Ureter (tissue), 1 donor: ENCODE data around the gene PPP1R13L. TPM values are rescaled to one million over a fixed set of nuclear protein-coding genes. Genes with fewer than 3 reads are reported as not detected.

Experiments
- DNase-seq: peaks from one replicate; pipeline ENCODE4 v3.0.0-alpha.2; 2020; ENCODE audit warnings: low spot score
- total RNA-seq: library from RNA; stranded (reverse); gene quantifications from one replicate; pipeline ENCODE4 v1.2.4, GENCODE V29; 2023
- donor health status: DM: yes; HTN: yes; CAD: no.

Gene PPP1R13L, protein sequence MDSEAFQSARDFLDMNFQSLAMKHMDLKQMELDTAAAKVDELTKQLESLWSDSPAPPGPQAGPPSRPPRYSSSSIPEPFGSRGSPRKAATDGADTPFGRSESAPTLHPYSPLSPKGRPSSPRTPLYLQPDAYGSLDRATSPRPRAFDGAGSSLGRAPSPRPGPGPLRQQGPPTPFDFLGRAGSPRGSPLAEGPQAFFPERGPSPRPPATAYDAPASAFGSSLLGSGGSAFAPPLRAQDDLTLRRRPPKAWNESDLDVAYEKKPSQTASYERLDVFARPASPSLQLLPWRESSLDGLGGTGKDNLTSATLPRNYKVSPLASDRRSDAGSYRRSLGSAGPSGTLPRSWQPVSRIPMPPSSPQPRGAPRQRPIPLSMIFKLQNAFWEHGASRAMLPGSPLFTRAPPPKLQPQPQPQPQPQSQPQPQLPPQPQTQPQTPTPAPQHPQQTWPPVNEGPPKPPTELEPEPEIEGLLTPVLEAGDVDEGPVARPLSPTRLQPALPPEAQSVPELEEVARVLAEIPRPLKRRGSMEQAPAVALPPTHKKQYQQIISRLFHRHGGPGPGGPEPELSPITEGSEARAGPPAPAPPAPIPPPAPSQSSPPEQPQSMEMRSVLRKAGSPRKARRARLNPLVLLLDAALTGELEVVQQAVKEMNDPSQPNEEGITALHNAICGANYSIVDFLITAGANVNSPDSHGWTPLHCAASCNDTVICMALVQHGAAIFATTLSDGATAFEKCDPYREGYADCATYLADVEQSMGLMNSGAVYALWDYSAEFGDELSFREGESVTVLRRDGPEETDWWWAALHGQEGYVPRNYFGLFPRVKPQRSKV
- total RNA-seq = 108 TPM

DNA sequence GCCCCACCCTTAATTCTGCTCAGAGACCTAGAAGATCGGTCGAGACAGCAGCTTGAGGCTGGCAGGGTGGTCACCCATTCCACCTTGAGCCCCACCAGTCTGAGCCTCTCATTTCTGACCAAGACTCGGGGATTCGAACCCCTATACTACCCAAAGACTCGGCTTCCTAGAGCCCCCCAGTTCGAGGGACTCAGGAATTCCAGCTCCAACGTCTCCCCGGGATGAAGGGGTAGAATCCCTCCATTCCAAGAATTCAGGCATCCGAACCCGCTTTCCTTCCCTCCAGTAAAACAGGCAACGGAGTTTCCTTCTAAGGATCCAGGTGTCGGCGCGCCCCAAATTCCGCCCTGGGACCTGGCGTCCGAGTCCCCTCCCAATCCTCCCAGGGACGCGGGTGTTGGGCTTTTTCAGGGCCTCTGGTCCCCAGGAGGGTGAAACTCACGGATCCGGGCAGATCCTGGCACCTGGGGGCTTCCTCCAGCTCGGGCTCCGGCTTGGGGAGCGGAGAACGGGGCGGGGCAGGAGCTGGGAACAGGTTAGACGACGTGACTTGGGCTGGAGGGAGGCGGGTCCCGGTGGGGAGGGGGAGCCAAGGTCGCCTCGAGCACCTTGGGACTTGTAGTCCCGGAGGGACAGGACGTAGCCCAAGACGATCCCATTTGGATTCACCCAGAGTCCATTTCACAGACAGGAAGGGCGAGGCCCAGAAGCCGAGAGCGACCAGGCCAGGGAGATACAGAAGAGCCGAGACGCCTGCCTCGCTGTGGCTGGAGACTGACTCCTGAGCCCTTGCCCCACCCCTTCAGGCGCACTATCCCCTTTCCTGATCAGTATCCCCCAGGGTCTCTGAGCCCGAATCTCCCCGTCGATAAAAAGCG, at the start of gene PPP1R13L:
TSS of gene PPP1R13L (minus strand) at position 513 of the 878 bp plus-strand sequence. CDS start 6,751 bp downstream, outside the sequence.
- DNase-seq = peak; percentile 93

DNA sequence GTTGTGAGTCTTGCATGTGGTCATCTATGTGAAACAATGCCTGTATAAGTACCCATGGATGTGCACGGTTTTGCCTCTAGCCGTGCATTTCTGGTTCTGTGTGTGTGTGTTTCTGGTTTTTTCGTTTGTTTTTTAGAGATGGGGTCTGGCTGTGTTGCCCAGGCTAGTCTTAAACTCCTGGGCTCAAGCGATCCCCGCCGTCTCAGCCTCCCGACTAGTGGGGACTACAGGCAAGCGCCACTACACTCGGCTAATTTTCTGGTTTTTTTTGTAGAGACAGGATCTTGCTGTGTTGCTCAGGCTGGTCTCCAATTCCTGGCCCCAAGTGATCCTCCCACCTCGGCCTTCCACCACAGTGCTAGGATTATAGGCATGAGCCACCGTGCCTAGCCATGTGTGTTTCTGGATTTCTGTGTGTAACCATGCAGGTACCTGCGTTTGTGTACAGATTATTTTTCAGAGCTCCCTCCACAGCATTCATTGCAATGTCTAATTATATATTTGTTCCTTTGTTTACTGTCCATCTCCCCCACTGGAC, 47.0 kb upstream of the PPP1R13L start:
- DNase-seq = no peak

DNA sequence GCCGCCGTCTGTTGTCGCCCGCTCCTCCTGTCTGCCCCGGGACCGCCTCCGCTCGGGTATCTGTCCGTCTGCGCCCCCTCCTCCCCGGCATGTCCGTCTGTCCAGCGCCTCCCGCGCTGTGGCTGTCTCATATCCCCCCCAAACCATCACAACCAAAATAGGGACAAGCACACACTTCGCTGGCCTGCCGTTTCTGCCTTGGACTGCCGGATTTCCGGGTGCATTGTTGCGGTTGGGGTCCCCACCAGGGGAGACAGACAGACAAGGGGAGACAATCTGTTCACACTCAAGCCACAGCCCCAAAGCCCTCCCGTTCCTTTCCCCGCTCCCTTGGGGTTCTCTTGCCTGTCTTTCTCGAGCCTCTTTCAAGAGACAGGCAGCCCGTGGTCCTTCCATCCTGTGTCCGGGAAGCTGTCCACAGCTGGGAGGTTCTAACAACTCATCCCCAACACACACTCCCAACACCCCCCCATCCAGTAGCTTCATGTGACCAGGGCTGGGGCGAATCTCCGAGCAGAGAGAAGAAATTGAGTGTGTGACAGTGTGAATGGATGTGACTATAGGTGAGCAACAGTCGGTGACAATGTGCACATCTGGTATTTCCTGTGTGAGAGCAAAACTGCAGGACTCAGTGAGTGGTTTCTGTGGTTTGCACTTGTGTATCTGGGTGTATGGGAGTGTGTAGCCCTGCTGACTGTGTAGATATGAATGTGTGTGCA, 46.4 kb upstream of the PPP1R13L start:
- peak; percentile 59 for DNase-seq

DNA sequence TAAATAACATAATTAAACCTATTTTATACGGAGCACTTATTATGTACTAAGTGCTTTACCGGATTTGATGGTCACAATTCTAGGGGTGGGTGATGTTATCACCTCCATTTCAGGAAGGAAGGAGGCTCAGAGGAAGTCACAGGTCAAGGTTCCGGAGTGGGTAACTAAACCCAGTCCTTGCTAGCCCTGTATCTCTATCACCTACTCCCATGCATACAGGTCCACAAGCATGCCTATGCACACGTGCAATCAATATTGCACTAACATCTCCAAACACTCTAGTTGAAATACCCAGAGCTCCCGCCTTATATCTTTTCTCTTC, 45.1 kb upstream of the PPP1R13L start:
- no peak for DNase-seq

DNA sequence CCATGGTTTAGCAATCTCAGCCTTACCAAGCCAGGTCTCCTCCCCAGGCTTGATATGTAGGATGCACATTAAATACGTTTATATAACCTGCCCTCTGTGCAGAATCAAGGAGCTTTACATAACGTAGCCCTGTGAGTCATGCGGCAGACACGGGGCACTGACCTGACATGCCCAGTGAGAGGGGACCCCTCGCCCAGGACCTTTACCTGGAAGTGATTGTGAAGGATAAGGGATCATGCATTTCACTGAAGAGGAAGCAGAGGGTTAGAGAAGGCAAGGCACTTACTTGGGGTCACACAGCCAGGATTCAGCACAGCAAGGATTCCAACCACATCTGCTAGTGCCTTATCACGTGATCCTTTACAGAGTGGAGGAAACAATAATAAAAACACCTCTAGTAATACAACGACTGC, 44.0 kb upstream of the PPP1R13L start:
- peak; percentile 61 for DNase-seq

DNA sequence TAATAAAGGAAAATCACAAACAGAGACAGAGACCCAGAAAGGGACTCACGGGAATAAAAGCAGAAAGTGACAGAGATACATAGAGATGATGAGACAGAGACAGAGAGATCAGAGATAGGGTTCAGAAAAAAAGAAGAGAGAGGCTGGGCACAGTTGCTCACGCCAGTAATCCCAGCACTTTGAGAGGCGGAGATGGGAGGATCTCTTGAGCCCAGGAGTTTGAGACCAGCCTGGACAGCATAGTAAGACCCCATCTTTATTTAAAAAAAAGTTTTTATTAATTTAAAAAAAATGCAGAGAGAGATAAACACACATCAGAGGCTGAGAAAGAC, 43.5 kb upstream of the PPP1R13L start:
- DNase-seq = no peak

DNA sequence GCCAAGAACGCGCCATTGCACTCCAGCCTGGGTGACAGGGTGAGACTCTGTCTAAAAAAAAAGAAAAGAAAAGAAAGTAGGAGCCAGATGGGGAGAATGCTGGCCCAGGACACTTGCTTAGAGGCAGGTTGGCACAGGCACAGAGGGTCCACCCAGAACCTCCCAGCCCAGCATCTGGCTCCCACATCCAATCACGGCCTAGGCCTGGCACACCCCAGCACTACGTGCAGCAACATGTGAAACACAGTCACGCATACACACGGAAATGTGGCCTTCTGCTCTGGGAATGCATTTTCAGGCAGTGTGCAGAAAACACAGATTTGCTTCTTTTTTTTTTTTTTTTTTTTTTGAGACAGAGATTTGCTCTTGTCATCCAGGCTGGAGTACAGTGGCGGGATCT, 42.1 kb upstream of the PPP1R13L start:
- DNase-seq = peak; percentile 88

DNA sequence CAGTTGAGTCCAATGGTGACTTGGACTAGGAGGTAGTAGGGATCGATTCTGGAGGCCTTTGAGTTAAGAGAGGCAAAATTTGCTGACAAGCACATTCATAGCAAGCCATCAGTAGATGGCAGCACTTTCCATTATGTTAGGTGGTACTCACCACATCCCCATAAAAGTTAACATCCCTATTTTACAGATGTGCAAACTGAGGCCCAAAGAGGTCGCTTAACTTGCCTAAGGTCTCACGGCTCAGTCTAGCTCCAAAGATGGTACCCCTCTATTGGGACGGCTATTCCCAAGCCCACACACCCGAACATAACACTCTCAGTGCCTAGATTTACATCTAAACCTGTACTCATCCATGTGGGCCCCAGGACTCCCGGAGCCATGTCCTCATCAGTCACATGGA, 41.4 kb upstream of the PPP1R13L start:
- no peak for DNase-seq

DNA sequence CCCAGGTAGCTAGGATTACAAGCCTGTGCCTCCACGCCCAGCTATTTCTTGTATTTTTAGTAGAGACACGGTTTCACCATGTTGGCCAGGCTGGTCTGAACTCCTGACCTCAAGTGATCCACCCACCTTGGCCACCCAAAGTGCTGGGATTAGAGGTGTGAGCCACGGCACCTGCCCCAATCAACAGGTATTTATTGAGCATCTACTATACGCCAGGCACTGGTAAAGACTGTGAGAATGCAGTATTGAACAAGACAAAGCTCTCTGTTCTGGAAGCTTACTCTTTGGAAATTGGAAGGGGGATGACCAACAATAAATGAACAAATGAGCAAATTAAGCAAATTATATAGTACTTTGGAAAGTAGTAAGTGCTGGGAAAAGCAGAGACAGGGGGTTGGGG, 40.3 kb upstream of the PPP1R13L start:
- DNase-seq = no peak

DNA sequence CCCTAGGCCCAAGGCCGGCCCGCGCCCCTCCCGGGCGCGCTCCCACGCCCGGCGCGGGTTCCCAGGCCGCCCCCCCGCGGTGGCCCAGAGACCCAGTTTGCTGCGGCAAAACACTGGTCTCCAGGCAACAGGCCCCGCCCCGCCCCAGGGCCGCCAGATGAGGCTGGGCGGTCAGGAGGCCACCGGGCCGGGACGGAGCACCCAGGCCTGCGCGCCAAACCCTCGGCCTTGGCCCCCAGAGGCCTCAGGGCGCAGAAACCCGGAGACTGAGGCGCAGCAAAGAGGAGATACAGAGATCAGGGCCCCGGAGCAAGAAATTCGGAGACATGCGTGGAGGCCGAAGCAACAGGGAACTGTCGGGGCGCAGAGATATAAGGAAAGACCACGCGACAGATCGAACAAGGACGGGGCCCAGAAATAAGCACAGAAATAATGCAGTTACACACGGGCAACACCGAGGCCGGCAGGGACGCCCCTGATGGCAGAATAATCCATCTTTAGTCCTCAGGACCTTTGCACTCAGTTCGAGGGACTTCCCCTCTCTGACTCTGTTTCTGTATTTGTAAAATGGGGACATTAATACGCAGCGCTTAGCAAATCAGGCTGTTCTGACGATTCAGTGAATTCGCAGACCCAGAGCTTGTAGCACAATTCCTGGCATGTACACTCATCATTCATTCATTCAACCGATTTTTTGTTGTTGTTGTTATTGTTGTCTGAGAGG, 39.6 kb upstream of the PPP1R13L start:
- peak; percentile 90 for DNase-seq

DNA sequence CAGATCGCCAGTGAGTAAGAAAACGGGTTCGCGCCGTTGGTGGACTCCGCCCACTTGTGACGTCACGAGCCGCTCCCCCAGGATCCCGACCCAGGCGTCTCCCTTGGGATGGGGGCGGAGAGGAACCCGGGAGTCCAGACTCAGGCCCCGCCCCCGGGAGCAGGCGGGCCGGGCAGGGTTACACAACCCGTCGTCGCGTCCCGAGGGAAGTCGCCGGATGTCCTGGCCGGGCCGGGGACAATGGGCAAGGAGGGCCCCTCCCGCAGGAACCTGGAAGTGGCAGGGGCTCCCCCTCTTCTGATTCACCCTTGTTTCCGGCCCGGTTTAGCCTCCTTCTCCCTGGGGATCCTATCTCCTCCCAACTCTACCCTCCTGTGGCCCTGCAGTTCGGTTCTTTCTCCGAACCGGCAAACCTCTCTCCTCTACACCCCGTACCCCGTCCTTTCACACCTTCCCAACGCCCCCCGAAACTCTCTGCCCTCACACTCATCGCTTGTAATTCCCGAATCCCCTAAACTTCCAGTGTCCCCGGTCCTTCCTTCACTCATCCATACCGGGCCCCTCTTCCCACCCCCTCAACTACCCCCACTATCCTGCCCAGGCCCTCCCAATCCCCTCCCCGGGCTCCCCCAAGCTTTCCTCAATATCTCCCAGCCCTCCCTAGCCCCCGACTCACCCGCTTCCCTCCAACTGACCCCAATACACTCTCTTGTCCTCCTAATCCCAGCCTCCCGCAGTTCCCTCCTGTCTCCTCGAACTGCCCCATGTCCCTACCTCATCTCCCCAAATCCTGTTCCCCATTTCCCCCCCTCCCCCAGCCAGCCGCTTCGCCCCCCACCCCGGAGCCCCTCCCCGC, 38.8 kb upstream of the PPP1R13L start:
- DNase-seq = peak; percentile 94

DNA sequence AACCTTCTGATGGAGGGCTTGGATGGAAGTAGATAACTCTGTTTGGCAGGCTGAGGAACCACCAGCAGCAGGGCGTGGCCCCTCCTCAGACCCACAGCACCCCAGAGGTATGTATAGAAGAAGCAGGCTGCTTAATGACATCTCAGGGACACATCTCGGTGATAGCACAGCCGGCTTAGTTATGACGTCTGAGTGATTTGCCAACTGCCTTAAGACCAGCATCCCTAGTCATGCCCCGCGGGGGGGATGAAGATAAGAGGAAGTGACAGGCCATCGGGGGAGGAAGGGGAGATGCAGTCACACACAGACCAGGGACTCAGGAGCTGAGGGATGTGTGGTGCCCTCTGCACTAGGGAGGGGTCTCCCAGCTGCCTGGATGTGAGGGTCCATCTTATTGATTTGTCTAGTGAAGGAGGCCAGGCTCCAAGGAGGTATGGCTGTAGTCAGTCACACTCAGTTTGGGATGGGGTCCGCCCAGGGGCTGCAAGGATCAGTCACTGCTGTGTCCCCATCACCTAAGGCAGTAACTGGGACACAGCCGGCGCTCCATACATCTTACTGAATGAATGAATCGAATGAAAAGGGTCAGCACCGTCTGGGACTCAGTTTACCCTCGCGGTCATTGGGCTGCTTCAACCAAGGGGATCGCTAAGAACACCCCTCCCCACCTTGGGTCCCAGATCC, 38.1 kb upstream of the PPP1R13L start:
- DNase-seq = no peak

DNA sequence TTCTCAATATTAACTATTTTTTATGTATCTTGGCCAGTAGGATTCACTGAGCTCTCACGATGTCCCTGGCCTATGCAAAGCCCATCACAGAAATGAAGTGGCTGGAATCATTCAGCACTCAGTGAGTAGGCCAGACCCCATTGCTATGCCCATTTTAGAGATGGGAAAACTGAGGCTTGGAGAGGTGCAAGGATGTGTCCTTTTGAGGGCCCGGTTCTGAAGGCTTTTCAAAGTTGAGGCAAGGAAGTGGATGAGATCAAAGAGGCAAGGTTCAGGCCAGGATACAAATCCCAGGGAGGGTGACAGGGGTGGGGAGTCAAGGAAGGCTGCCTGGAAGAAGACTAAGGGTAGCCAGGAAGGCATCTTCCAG, 37.5 kb upstream of the PPP1R13L start:
- no peak for DNase-seq

DNA sequence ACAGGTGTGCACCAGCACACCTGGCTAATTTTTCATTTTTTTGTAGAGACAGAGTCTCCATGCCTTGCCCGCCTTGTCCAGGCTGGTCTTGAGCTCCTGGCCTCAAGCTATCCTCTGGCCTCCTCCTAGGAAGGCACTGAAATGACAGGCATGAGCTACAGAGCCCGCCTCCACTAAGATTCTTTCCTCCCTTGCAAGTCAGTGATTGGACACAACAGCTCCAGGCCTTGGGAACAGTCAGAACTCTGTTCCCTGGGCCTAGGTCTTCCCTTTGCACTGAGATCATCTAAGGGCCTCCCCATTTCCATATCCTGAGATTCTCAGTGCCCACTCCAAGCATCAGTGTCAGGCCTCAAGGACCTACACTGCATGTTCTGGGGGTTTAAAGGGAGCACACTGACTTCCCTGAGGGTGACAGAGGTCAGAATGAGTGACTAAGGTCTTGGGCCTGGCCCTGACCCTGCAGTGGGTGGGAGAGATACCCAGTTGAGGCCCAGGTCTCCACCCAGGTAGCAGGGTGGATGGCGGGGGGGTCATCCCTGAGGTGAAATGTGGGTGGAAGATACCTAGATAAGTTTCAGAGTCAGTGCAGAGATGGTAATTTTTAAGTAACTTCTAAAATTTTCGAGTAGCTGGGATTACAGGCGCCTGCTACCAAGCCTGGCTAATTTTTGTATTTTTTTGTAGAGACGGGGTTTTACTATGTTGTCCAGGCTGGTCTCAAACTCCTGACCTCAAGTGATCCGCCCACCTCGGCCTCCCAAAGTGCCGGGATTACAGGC, 36.2 kb upstream of the PPP1R13L start:
- DNase-seq = no peak

DNA sequence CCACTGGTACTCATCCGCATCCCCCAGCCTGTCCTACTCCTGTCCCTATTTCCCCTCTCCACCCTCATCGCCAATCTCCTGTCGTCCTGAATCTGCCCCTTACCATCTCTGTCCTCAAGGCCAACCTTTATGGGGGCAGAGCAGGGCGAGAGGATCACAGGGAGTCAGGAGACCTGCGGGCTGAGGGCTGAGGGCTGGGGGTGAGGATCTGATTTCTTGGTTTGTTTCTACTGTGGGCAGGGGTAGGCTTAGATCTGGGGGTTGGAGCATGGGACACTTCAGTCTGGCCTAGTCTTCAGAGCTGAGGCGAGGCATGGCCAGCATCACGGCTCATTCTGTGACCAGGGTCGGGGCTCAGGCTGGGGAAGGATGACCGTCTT, 35.4 kb upstream of the PPP1R13L start:
- DNase-seq = no peak

DNA sequence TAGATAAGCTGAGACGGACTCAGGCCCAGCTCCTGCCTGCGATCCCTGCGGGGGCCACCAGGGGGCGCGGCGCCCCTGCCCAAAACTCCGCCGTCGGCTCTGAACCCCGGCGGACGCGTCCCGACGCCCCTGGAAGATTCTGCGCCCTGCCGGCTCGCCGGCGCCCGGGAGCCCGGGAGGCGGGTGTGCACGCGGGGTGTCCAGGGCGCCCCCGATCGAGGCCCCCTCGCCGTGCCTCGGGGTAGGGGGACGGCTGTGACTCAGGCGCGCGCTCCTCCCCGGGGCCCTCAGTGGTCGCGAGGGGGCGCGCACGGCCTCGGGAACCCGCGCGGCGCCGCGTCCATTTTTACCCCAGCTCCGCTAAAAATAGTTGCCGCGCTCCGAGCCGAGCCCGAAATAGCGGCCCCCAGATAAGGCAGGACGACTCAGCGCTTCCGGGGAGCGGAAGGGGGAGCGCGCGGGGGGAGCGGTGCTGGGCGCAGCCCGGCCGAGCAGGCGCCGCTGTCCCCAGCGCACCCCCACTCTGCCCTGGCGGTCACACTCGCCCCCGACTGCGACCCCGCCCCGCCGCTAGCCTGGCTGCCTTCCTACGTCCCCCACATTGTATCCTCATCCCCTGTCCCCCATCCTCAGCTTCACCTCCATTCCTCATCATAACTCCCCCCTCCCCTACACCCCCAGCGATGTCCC, 34.8 kb upstream of the PPP1R13L start:
- peak; percentile 86 for DNase-seq

DNA sequence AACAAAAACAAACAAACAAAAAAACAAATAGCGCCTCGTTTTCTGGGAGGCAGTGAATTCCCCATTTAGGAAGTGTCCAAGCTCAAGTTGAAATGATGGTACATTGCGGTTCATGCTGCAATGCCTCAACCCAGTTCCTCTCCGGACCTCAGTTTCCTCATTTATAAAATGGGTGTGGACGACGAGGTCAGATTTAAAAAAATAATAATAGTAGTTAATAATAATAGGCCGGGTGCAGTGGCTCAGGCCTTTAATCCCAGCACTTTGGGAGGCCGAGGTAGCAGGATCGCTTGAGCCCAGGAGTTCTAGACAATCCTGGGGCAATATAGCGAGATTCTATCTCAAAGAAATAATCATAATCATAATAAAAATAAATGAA, 34.3 kb upstream of the PPP1R13L start:
- no peak for DNase-seq

DNA sequence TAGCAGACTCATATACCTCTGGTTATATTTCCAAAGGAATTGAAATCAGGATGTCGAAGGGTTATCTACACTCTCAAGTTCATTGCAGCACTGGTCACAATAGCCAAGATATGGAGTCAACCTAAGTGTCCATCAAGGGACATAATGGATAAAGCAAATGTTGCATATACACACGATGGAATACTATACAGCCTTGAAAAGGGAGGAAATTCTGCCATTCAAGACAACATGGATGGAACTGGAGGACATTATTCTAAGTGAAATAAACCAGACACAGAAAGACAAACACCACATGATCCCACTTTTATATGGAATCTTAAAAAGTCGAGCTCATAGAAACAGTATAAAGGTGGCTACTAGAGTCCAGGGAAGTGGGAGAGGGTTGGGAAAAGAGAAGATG, 32.5 kb upstream of the PPP1R13L start:
- DNase-seq = no peak
